ENCODE results near the gene ERFL.
A peak's percentile ranks its signal among the peaks of the same experiment; 100 is the strongest.
"Not testable (repeated sequence)": the region's sequence is repeated elsewhere in the genome, so short reads cannot be mapped to it uniquely, and the experiment has no call there.

Gene ERFL

GRCh38 chr19:41926763-41927496 is 1.3 kb downstream of the ERFL start:
- no peak for DNase-seq

- no peak for DNase-seq
These were observed 2.1 kb downstream of the ERFL start for GRCh38 chr19:41926028-41926762.

- no peak for DNase-seq
These were observed 2.8 kb downstream of the ERFL start for GRCh38 chr19:41925208-41926003.

GRCh38 chr19:41924151-41925145 is 3.8 kb downstream of the ERFL start:
- no peak for DNase-seq

- DNase-seq = no peak
These were observed 5.0 kb downstream of the ERFL start for GRCh38 chr19:41923045-41923788.

GRCh38 chr19:41922585-41922984 is 5.7 kb downstream of the ERFL start:
- DNase-seq = no peak

- DNase-seq = no peak
These were observed 6.4 kb downstream of the ERFL start for GRCh38 chr19:41921577-41922576.

- DNase-seq = no peak
These were observed 7.2 kb downstream of the ERFL start for GRCh38 chr19:41920882-41921576.

GRCh38 chr19:41919948-41920712 is 8.1 kb downstream of the ERFL start:
- DNase-seq = no peak

- DNase-seq = no peak
These were observed 9.5 kb downstream of the ERFL start for GRCh38 chr19:41918653-41919244.

GRCh38 chr19:41918095-41918494 is 10.2 kb downstream of the ERFL start:
- DNase-seq = no peak

GRCh38 chr19:41917676-41918075 is 10.6 kb downstream of the ERFL start:
- no peak for DNase-seq

GRCh38 chr19:41915776-41916414 is 12.4 kb downstream of the ERFL start:
- DNase-seq = peak in 1 of 6 experiments; percentile 49

GRCh38 chr19:41915021-41915775 is 13.1 kb downstream of the ERFL start:
- DNase-seq = peak in 1 of 6 experiments; percentile 24

- not testable (repeated sequence) for DNase-seq
These were observed 13.8 kb downstream of the ERFL start for GRCh38 chr19:41914424-41914834.

GRCh38 chr19:41913538-41914423 is 14.5 kb downstream of the ERFL start:
- DNase-seq = no peak
